HG02623 (cell line): Measurements from ENCODE around the gene COX6B1.
A peak's percentile ranks its signal among the peaks of the same experiment; 100 is the strongest.
"Not testable (repeated sequence)": the region's sequence is repeated elsewhere in the genome, so short reads cannot be mapped to it uniquely, and the experiment has no call there.

Experiments
- ATAC-seq: cut with Tn5 transposase; IDR thresholded peaks from one replicate; pipeline ENCODE4 v1.9.1; 2021; ENCODE audit warnings: moderate library complexity; ENCODE audit not compliant: unreplicated experiment

The COX6B1 gene

GRCh38 chr19:35633727-35634440, 14.2 kb upstream of the COX6B1 start:
- ATAC-seq = no peak

- no peak for ATAC-seq
Observed at GRCh38 chr19:35636651-35637050, 11.5 kb upstream of the COX6B1 start.

DNA sequence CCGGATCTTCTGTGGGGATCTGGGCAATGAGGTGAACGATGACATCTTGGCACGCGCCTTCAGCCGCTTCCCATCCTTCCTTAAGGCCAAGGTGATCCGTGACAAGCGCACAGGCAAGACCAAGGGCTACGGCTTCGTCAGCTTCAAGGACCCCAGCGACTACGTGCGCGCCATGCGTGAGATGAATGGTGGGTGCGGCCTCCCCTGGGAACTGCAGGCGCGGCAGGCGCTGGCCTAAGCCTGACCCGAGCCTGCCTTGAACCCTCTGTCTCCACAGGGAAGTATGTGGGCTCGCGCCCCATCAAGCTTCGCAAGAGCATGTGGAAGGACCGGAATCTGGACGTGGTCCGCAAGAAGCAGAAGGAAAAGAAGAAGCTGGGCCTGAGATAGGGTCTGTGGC, 11.0 kb upstream of the COX6B1 start:
- ATAC-seq = no peak

DNA sequence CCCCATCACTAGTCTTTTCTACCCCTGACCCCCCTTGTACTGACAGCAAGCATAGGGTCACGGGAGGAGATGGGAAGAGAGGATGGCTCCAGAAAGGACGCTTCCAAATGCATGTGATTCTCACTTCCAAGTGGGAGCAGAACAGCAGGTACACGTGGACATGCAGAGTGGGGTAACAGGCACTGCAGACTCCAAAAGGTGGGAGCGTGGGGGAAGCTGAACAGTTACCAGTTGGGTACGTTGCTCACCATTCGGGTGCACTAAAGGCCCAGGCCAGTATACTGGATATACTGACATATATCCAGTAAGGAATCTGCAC, 8.8 kb upstream of the COX6B1 start:
- no peak for ATAC-seq

- no peak for ATAC-seq
Observed at GRCh38 chr19:35639863-35640262, 8.3 kb upstream of the COX6B1 start.

- no peak for ATAC-seq
Observed at GRCh38 chr19:35641515-35642151, 6.5 kb upstream of the COX6B1 start, which contains the start of gene ETV2. Gene ETV2, plus strand, starts transcription at chr19:35641745. Its CDS starts 716 bp downstream, at chr19:35642461.

DNA sequence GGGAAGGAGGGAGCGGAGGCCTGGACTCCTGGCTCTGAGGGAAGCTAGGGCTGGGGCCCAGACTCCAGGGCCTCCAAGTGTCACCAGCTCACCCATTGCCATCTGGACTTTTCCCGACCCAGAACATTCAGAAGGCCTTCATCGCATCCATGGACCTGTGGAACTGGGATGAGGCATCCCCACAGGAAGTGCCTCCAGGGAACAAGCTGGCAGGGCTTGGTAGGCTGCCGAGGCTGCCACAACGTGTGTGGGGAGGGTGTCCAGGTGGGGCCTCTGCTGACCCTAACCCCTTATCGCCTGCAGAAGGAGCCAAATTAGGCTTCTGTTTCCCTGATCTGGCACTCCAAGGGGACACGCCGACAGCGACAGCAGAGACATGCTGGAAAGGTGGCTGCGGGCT, 5.8 kb upstream of the COX6B1 start:
- ATAC-seq = no peak

DNA sequence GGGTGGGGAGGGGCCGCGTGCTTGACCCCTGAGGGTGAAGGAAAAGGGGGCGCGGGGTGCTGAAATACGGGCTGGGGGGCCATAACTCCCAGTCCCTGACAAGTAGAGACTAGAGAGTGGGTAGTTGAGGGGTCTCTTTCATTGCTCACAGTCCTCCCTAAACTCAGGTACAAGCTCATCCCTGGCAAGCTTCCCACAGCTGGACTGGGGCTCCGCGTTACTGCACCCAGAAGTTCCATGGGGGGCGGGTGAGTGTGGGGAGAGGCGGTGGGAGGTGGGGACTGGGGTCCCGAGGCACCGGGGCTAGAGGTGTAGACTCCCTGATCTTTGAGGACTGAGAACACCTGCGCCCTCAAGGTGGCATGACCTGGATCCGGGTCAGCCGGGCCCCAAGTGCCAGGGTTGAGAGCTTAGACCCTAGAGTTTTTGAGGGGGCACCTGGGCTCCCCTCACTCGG, 5.3 kb upstream of the COX6B1 start:
- no peak for ATAC-seq

DNA sequence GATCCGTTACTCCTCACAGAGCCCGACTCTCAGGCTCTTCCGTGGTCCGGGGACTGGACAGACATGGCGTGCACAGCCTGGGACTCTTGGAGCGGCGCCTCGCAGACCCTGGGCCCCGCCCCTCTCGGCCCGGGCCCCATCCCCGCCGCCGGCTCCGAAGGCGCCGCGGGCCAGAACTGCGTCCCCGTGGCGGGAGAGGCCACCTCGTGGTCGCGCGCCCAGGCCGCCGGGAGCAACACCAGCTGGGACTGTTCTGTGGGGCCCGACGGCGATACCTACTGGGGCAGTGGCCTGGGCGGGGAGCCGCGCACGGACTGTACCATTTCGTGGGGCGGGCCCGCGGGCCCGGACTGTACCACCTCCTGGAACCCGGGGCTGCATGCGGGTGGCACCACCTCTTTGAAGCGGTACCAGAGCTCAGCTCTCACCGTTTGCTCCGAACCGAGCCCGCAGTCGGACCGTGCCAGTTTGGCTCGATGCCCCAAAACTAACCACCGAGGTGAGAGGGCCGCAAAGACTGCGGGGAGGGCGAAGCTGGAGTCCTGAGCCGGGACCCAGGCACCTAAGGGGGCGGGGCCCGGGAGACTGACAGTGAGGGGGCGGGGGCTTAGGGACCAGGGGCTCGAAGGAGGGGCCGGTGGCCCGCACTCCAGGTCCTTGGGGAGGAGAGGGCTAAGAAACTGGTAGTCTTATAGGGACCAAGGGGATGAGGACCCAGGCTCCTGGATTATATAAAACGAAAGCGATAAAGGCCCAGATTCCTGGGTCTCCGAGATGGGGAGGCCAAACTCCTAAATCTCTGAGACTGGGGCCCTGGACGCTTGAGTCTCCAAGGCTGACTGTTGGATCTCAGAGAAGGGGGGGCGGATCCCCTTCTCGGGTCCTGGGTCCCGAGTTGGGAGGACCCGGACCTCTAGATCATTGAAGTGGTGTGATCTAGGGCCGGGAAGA, 4.6 kb upstream of the COX6B1 start:
- ATAC-seq = no peak

DNA sequence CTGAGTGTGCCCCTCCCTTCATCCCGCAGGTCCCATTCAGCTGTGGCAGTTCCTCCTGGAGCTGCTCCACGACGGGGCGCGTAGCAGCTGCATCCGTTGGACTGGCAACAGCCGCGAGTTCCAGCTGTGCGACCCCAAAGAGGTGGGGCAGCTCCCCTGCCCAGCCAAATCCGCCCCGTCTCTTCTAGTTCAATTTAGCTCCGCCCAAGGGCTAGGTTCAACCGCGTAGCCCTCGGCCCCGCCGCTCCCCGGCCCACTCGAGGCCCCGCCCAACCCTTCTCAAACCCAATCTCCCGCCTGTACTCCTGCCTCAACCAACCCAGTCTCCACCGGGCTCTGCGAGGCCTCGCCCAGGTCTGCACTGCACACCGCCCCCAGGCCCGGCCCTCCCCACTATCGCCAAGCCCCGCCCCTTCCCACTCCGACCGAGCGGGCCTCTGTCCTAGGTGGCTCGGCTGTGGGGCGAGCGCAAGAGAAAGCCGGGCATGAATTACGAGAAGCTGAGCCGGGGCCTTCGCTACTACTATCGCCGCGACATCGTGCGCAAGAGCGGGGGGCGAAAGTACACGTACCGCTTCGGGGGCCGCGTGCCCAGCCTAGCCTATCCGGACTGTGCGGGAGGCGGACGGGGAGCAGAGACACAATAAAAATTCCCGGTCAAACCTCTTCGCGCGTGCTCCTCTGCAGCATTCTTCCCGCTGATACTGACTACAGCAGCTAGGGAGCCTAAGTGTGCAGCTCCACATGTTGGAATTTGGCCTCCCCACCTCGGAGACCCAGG, 3.7 kb upstream of the COX6B1 start:
- peak; percentile 66 for ATAC-seq

DNA sequence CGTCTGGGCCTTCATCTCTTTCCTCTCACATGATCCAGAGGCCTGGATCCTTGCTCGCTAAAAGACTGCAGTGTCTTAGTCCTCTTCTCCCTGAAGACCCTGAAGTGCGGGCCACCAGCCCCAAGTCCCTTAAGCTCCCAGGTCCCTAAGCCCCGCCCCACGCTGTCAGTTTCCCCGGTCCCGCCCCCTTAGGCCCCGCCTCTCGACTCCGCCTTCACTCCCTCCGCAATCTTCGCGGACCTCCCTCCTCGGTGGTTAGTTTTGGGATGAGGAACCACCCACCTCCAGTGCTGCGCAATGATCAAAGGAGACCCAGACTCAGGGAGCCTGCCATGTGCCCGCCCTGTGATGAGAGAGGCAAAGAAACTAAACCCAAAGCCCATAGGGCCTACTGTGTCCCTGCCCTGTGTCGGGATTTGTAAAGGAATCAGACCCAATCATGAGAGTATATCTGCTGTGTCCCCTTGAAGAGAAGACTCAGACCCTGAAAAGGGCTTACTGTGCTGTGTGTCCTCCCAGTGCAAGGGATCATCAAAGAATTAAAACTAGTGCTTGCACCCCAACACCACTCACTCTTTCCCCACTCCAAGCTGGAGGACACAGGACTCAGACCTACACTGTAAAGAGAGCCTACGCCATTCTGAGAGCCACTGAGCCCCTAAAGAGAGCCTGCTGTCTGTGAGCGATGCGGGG, 3.0 kb upstream of the COX6B1 start:
- no peak for ATAC-seq

DNA sequence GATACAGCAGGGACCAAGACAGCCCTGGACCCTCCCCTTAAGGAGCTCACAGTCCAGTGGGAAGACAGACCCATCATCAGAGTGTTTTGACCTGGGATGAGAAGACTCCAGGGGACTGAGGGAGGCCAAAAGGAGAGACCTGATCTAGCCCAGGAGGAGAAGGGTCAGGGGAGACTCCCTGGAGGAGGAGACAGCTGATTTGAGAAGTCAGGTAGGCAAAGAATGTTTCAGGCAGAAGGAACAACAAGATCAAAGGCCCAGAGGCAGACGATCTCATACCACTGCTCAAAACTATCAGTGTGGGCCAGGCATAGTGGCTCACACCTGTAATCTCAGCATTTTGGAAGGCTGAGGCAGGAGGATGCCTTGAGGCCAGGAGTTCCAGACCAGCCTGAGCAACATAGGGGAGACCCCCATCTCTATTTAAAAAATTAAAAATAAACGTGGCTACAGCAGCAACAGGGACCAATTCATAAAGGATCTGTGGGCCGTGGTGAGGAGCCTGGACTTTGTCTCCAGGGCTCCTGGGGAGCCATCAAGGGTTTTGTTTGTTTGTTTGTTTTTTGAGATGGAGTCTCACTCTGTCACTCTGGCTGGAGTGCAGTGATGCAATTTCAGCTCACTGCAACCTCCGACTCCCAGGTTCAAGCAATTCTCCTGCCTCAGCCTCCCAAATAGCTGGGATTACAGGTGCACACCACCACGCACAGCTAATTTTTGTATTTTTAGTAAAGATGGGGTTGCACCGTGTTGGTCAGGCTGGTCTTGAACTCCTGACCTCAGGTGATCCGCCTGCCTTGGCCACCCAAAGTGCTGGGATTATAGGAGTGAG, 2.2 kb upstream of the COX6B1 start:
- no peak for ATAC-seq

DNA sequence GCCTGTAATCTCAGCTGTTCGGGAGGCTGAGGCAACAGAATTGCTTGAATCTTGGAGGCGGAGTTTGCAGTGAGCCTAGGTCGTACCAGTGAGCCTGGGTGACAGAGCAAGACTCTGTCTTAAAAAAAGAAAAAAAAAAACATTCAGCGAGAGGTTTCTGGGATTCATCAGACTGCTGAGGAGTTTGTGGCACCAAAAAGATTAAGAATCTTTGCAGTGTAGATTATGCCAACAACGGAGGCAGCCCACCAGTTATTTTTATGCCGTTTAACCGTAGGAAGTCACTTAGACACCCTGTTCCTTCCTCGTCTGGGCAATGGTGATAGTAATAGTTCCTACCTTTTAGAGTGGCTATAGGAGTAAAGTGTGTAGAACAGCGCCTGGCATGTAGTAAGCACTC, 2.5 kb downstream of the COX6B1 start:
- ATAC-seq = no peak

GRCh38 chr19:35654828-35655227, 6.7 kb downstream of the COX6B1 start:
- ATAC-seq = not testable (repeated sequence)

- no peak for ATAC-seq
Observed at GRCh38 chr19:35655600-35655999, 7.5 kb downstream of the COX6B1 start.

DNA sequence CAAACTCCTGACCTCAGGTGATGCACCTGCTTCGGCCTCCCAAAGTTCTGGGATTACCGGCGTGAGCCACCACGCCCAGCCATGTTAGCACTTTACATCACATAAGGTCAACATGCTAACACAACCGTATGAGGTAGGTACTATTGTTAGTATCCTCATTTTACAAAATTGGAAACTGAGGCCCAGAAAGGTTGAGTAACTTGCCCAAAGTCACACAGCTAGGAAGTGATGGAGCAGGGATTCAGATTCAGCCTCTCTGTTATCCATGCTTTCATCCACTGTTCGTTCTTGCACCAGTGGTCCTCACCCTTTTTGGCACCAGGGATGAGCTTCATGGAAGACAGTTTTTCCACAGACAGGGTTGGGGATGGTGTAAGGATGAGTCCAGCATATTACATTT, 8.6 kb downstream of the COX6B1 start:
- ATAC-seq = no peak

DNA sequence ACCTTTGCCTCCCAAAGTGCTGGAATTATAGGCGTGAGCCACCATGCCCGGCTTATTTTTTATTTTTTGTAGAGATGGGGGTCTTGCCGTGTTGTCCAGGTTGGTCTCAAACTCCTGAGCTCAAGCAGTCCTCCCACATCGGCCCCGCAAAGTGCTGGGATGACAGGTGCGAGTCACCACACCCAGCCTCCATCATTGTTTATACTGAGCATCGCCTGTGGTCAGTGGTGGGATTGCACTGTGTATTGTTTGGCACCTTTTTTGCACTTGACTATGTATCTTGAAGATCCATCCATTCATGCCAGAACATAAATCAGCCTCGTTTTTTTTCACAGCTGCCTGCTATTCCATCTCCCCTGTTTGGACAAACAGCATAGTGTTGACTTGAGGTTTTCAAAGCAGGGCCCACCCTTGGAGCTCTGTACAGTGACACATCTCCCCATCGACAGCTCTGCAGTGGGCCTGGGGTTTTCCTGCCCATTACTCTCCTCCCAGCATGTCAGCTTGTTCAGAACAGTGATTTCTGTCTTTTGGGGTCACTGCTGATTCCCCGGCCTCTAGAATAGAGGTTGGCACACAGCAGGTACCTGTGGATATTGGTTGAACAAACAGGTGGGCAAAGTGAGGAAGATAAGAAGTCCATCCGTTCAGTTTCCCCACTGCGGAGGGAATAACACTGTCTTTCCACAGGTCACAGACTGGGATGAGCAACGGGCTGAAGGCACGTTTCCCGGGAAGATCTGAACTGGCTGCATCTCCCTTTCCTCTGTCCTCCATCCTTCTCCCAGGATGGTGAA, 10.0 kb downstream of the COX6B1 start:
- ATAC-seq = no peak

DNA sequence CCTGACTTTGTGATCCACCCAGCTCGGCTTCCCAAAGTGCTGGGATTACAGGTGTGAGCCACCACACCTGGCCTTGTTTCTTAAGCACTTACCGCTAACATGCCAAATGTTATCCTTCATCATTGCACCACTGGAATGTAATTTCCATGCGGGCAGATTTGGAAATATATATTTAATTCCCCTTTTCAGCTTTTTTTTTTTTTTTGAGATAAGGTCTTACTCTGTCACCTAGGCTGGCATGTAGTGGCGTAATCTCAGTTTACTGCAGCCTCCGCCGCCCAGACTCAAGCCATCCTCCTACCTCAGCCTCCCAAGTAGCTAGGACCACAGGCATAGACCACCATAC, 13.8 kb downstream of the COX6B1 start:
- no peak for ATAC-seq

- ATAC-seq = no peak
Observed at GRCh38 chr19:35663981-35664380, 15.9 kb downstream of the COX6B1 start.
